ENCODE results near the gene GSE1.

The GSE1 gene

GRCh38 chr16:85637808-85638647 lies 24.9 kb downstream of the GSE1 start:
- H3K36me3 ChIP-seq (replicated peaks): peaks cover 53% of the 10 kb centered on the region
- no peak overlapping the region for H3K4me3 ChIP-seq
- DNase-seq (ENCODE audit: low spot score in 2 of 2): no peak
- no peaks in the 10 kb centered on the region for H3K27me3 ChIP-seq (ENCODE audit: low read depth)
- H3K4me1 ChIP-seq: no peaks in the 10 kb centered on the region
- in situ Hi-C loops (cut with MboI; ENCODE audit: low sequenced_read_pairs): no loop called here
- H3K9me3 ChIP-seq: no peaks in the 10 kb centered on the region

- in situ Hi-C loops (cut with MboI; ENCODE audit: low sequenced_read_pairs): no loop called here
- no peaks in the 10 kb centered on the region for H3K9me3 ChIP-seq
- H3K4me3 ChIP-seq: no peak overlapping the region
- H3K4me1 ChIP-seq: no peaks in the 10 kb centered on the region
- H3K36me3 ChIP-seq (replicated peaks): peaks cover 48% of the 10 kb centered on the region
- H3K27me3 ChIP-seq (ENCODE audit: low read depth): no peaks in the 10 kb centered on the region
- DNase-seq (ENCODE audit: low spot score in 2 of 2): no peak
Measured at GRCh38 chr16:85638695-85639409, 25.7 kb downstream of the GSE1 start.

- Histone ChIP-seq H3K4me1 (no peaks in the 10 kb centered on the region), H3K36me3 (replicated peaks) (peaks cover 41% of the 10 kb centered on the region), H3K4me3 (no peak overlapping the region), H3K27me3 (ENCODE audit: low read depth) (no peaks in the 10 kb centered on the region), H3K9me3 (no peaks in the 10 kb centered on the region)
- in situ Hi-C loops (cut with MboI; ENCODE audit: low sequenced_read_pairs): no loop called here
- no peak for DNase-seq (ENCODE audit: low spot score in 2 of 2)
Measured at GRCh38 chr16:85639529-85640253, 26.6 kb downstream of the GSE1 start.

- Histone ChIP-seq H3K4me1 (no peaks in the 10 kb centered on the region), H3K4me3 (no peak overlapping the region), H3K9me3 (no peaks in the 10 kb centered on the region), H3K27me3 (ENCODE audit: low read depth) (no peaks in the 10 kb centered on the region), H3K36me3 (replicated peaks) (peaks cover 38% of the 10 kb centered on the region)
- in situ Hi-C loops (cut with MboI; ENCODE audit: low sequenced_read_pairs): no loop called here
- no peak for DNase-seq (ENCODE audit: low spot score in 2 of 2)
Measured at GRCh38 chr16:85640254-85640558, 27.1 kb downstream of the GSE1 start.

- Histone ChIP-seq H3K4me3 (no peak overlapping the region), H3K9me3 (no peaks in the 10 kb centered on the region), H3K4me1 (no peaks in the 10 kb centered on the region), H3K27me3 (ENCODE audit: low read depth) (no peaks in the 10 kb centered on the region), H3K36me3 (replicated peaks) (peaks cover 34% of the 10 kb centered on the region)
- in situ Hi-C loops (cut with MboI; ENCODE audit: low sequenced_read_pairs): no loop called here
- no peak for DNase-seq (ENCODE audit: low spot score in 2 of 2)
Measured at GRCh38 chr16:85640585-85640984, 27.5 kb downstream of the GSE1 start.

GRCh38 chr16:85641305-85641704 lies 28.2 kb downstream of the GSE1 start:
- Histone ChIP-seq H3K36me3 (replicated peaks) (peaks cover 29% of the 10 kb centered on the region), H3K9me3 (no peaks in the 10 kb centered on the region), H3K4me3 (no peak overlapping the region), H3K27me3 (ENCODE audit: low read depth) (no peaks in the 10 kb centered on the region), H3K4me1 (no peaks in the 10 kb centered on the region)
- no peak for DNase-seq (ENCODE audit: low spot score in 2 of 2)
- in situ Hi-C loops (cut with MboI; ENCODE audit: low sequenced_read_pairs): no loop called here

- Histone ChIP-seq H3K4me1 (no peaks in the 10 kb centered on the region), H3K9me3 (no peaks in the 10 kb centered on the region), H3K36me3 (replicated peaks) (peaks cover 27% of the 10 kb centered on the region), H3K4me3 (no peak overlapping the region), H3K27me3 (ENCODE audit: low read depth) (no peaks in the 10 kb centered on the region)
- in situ Hi-C loops (cut with MboI; ENCODE audit: low sequenced_read_pairs): no loop called here
- DNase-seq (ENCODE audit: low spot score in 2 of 2): no peak
Measured at GRCh38 chr16:85641776-85642176, 28.7 kb downstream of the GSE1 start.

- no peak for DNase-seq (ENCODE audit: low spot score in 2 of 2)
Measured at GRCh38 chr16:85642762-85643358, 29.7 kb downstream of the GSE1 start.

GRCh38 chr16:85643631-85644030 lies 30.5 kb downstream of the GSE1 start:
- in situ Hi-C loops (cut with MboI; ENCODE audit: low sequenced_read_pairs): no loop called here
- no peak overlapping the region for H3K4me3 ChIP-seq

More at GRCh38 chr16:85642762-85643358, 29.7 kb downstream of the GSE1 start:
- in situ Hi-C loops (cut with MboI; ENCODE audit: low sequenced_read_pairs): no loop called here
- H3K4me1 ChIP-seq: no peaks in the 10 kb centered on the region
- H3K4me3 ChIP-seq: no peak overlapping the region
- H3K36me3 ChIP-seq (replicated peaks): peaks cover 17% of the 10 kb centered on the region
- H3K27me3 ChIP-seq (ENCODE audit: low read depth): no peaks in the 10 kb centered on the region
- H3K9me3 ChIP-seq: no peaks in the 10 kb centered on the region

GRCh38 chr16:85644093-85644712 lies 31.1 kb downstream of the GSE1 start:
- Histone ChIP-seq H3K4me1 (no peaks in the 10 kb centered on the region), H3K36me3 (replicated peaks) (peaks cover 28% of the 10 kb centered on the region), H3K27me3 (ENCODE audit: low read depth) (no peaks in the 10 kb centered on the region), H3K9me3 (no peaks in the 10 kb centered on the region), H3K4me3 (no peak overlapping the region)
- DNase-seq (ENCODE audit: low spot score in 2 of 2): no peak
- in situ Hi-C loops (cut with MboI; ENCODE audit: low sequenced_read_pairs): no loop called here

More at GRCh38 chr16:85643631-85644030, 30.5 kb downstream of the GSE1 start:
- Histone ChIP-seq H3K4me1 (no peaks in the 10 kb centered on the region), H3K27me3 (ENCODE audit: low read depth) (no peaks in the 10 kb centered on the region), H3K9me3 (no peaks in the 10 kb centered on the region), H3K36me3 (replicated peaks) (peaks cover 24% of the 10 kb centered on the region)
- DNase-seq (ENCODE audit: low spot score in 2 of 2): no peak

- H3K36me3 ChIP-seq (replicated peaks): peaks cover 37% of the 10 kb centered on the region
- H3K4me3 ChIP-seq: no peak overlapping the region
- no peak for DNase-seq (ENCODE audit: low spot score in 2 of 2)
- no peaks in the 10 kb centered on the region for H3K27me3 ChIP-seq (ENCODE audit: low read depth)
- H3K4me1 ChIP-seq: no peaks in the 10 kb centered on the region
- in situ Hi-C loops (cut with MboI; ENCODE audit: low sequenced_read_pairs): no loop called here
- no peaks in the 10 kb centered on the region for H3K9me3 ChIP-seq
Measured at GRCh38 chr16:85645021-85645589, 32.0 kb downstream of the GSE1 start.

- Histone ChIP-seq H3K9me3 (no peaks in the 10 kb centered on the region), H3K4me3 (no peak overlapping the region), H3K27me3 (ENCODE audit: low read depth) (no peaks in the 10 kb centered on the region), H3K36me3 (replicated peaks) (peaks cover 35% of the 10 kb centered on the region), H3K4me1 (no peaks in the 10 kb centered on the region)
- in situ Hi-C loops (cut with MboI; ENCODE audit: low sequenced_read_pairs): no loop called here
- DNase-seq (ENCODE audit: low spot score in 2 of 2): no peak
Measured at GRCh38 chr16:85646358-85646907, 33.3 kb downstream of the GSE1 start.

- H3K4me3 ChIP-seq: no peak overlapping the region
- peaks cover 35% of the 10 kb centered on the region for H3K36me3 ChIP-seq (replicated peaks)
- in situ Hi-C loops (cut with MboI; ENCODE audit: low sequenced_read_pairs): no loop called here
- H3K4me1 ChIP-seq: no peaks in the 10 kb centered on the region
- no peaks in the 10 kb centered on the region for H3K9me3 ChIP-seq
- no peak for DNase-seq (ENCODE audit: low spot score in 2 of 2)
- no peaks in the 10 kb centered on the region for H3K27me3 ChIP-seq (ENCODE audit: low read depth)
Measured at GRCh38 chr16:85646976-85647375, 33.9 kb downstream of the GSE1 start.

Measured in HAP-1 (cell line).